Right hindlimb (tissue), 1 donor: ENCODE data around the gene CFAP206.
A peak's percentile ranks its signal among the peaks of the same experiment; 100 is the strongest.
"Not testable (repeated sequence)": the region's sequence is repeated elsewhere in the genome, so short reads cannot be mapped to it uniquely, and the experiment has no call there.

Experiments
- DNase-seq: peaks from one replicate; pipeline ENCODE4 v3.0.0-alpha.2; 2018

CFAP206 gene

DNA sequence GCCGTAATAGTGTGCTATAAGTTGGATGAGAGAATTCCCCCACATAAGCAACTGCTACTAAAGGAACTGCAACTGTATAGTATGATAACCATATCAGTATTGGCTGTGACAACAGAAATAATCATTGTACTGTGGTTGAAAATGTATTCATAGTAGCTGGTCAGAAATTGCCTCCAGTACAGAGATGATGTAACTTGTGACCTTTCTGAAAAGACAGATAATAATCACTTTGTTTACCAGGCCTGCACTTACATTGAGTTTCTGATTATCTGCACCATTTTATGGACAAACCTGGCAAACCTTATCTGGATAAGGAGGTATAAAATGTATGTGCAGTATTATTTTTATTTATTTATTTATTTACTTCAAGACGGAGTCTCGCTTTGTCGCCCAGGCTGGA is 19.0 kb downstream of the CFAP206 start:
- no peak for DNase-seq

DNA sequence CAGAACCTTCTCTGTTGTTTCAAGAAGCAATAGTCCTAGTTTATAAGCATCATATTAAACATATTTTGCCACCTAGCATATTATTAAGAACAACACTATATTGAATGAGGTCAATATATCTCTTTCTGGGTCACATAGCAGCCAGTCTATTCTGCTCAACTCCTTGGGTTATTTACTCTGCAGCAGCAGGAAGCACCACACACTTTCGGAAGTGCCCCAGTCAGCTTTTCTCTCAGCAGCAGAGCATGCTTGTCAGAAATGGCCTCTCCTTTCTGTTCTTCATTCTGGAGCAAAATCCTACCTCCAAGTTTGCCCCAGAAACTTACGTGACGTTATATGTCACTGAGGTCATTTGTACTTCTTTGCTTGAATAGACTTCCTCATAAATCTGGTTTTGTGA is 22.7 kb downstream of the CFAP206 start:
- no peak for DNase-seq

GRCh38 chr6:87431263-87431662 is 23.5 kb downstream of the CFAP206 start:
- no peak for DNase-seq

DNA sequence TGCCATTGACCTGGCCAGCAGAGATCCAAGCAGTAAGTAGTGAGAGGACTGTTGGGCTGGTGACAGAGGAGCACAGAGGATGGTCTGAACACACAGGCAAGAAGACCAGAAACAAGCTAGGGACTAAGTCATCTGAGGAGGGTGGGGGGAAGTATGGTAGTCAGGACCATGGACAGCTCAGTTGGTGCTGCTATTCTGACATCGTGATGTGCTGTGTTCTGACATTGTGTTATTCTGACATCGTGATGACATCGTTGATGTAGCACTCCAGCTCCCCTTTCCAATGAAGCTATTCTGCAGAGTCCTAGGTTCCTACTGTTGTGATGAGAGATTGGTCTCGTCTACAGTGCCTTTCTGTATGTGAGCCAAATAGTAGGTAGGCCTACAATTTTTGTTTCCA is 28.7 kb downstream of the CFAP206 start:
- DNase-seq = peak; percentile 67

- DNase-seq = no peak
Observed at GRCh38 chr6:87441711-87442110, 33.9 kb downstream of the CFAP206 start.

DNA sequence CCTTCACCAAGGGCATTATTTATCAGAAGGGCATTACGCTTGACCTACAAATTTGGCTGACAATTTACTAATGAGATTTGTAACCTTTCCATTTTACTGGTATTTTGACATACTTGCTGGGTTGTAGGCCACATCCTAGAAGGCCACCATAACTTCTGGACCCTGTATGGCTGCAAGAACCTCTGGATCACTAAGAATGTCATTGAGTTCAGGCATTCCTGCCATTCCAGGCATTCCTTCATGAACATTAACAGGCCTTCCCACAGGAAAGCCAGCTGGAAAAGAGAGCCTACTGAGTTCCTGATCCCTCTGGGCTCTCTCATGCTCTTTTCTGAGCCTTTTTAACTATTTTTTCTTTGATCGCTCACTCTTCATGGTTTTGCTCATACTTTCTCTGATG is 36.6 kb downstream of the CFAP206 start:
- DNase-seq = no peak

- DNase-seq = no peak
Observed at GRCh38 chr6:87465051-87465450, 57.3 kb downstream of the CFAP206 start.

- DNase-seq = peak; percentile 93
Observed at GRCh38 chr6:87472525-87473418, 65.0 kb downstream of the CFAP206 start, which contains the start of gene SLC35A1. TSS of gene SLC35A1 (plus strand) at chr6:87472974. CDS start at chr6:87473004, 30 bp downstream.

DNA sequence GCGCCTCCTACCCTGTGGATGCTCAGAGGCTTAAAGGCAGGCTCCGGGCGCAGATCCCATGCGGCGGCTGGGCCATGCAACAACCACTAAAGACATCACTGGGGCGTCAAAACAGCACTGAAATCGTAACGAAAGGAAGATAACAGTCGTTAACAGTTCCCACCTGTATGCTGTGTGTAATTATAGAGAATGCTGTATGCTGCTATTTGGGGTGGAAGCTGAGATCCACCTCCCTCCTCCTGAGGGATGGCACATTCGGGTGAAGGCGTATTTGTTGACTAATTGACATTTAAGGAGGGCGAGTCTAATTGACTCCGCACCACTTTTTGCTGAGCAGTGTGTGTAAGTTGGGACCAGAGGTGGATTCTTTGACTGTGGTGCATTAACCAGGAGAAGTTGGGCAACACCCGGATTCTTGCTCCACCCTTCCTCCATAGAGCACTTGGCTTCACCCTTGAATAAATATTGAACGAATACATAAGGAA is 65.7 kb downstream of the CFAP206 start:
- DNase-seq = no peak

DNA sequence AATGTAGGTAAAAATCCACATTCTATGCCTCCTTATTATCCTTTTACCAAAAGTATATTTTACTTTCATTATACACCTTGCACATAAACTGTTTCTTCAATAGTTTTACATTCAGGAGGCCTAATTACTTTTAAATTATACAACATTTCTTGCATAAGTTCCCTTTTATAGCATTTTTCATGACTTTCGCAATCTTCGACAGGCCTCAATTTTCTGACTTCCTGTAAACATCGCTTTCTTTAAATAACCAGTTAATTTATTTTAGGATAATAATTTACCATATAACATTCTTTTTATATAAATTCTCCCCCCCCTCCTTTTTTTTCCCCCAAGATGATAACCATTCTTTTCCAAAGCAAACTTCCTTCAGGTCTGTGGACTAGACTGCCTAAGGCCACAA is 74.2 kb downstream of the CFAP206 start:
- no peak for DNase-seq

GRCh38 chr6:87482366-87482765 is 74.6 kb downstream of the CFAP206 start:
- no peak for DNase-seq

DNA sequence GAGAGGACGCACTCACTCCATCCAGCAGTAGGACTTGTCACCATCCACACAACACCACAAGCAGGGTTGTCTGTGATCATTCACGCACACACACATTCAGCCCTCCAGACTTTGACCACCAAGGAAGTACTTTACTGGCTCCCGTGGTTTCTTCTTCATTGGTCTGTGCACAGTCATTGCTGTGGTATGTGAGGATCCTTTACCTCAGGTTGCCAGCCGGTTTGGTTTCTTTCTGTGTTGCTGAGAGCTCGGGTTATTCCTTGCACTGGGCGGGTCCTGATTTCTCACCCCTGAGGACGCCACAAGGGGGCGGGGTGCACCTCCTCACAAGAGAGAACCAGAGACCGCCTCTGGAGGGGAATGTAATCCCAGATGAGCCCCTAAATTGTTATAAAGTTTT is 76.2 kb downstream of the CFAP206 start:
- DNase-seq = no peak

GRCh38 chr6:87484491-87484890 is 76.7 kb downstream of the CFAP206 start:
- DNase-seq = no peak

DNA sequence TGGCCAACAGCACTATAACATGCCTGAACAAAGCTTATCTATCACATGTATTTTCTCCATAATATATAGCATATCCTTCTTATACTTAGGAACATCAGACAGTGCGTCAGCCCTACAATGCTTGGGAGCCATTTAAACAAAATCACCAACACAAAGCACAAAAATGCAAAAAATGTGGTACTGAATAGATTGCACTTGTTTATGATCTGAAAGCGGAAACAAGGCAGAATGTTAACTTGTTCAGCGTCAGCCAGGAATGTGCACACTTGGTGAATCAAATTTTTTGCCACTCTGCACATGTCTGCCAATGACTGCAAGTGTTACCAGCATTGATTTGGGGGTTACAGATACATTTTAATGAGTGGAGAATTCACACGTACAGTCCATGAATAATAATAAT is 79.8 kb downstream of the CFAP206 start:
- DNase-seq = no peak

DNA sequence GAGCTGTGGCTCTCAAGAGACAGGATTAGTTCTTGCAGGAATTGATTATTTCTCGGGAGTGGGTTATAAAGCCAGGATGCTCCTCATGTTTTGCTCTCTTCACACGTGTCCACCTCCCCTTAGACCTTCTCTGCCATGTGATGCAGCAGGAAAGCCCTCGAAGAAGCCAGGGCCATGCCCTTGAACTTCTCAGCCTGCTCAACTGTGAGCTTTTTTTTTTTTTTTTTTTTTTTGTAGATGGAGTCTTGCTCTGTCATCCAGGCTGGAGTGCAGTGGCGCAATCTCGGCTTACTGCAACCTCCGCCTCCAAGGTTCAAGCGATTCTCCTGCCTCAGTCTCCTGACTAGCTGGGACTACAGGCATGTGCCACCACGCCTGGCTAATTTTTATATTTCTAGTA is 81.6 kb downstream of the CFAP206 start:
- DNase-seq = not testable (repeated sequence)

DNA sequence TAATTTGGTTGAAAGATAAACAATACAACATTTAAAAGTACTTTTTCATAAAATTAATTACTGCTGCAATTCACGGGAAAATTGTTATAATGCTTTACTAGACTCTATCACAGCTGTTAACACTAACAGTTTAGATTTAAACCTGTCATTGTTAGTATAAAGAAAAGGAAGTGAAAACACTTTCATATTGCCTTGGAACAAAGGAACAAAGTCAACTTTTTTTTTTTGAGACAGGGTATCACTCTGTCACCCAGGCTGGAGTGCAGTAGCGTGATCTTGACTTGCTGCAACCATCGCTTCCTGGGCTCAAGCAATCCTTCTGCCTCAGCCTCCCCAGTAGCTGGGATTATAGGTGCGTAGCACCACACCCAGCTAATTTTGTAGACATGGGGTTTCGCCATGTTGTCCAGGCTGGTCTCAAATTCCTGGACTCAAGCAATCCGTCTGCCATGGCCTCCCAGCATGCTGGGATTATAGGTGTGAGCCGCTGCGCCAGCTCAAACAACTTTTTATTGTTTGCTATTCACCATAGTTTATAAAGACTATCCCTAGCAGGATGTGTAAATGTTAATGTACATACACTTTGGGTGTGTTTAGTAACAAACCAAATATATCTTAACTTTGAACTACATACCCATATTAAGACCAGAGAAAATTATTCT is 87.1 kb downstream of the CFAP206 start:
- DNase-seq = no peak

- no peak for DNase-seq
Observed at GRCh38 chr6:87498048-87498447, 90.3 kb downstream of the CFAP206 start.

GRCh38 chr6:87501809-87502572 is 94.2 kb downstream of the CFAP206 start:
- no peak for DNase-seq

DNA sequence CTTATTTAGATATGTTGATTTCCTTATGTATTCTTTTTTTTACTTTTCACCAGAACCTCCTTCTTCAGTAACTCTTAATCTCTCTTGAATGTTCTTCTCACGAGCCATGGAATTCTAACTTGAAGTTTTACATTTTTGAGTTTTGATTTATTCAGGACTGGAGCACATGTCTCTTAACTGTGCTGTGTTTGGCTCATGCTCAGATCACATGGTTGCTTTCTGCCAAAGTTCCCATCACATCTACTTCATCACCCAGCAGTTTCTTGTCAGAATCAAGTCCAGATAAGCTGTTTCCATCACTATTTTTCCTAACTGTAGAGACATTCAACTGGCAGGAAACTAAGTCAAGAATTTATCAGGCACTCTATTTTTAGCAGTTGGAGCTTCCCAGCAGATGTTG is 96.7 kb downstream of the CFAP206 start:
- DNase-seq = no peak
